Thoracic aorta (tissue), 2 donors: ENCODE results near the gene DCLK2. TPM values are rescaled to one million over a fixed set of nuclear protein-coding genes. Genes with fewer than 3 reads are reported as not detected.

Source experiments
- ATAC-seq: fragments of 150-250 bp; one replicate; pipeline ENCODE4 v1.8.0; 2017; ENCODE audit warnings: low read depth; ENCODE audit not compliant: insufficient number of reproducible peaks, low FRiP score
- DNase-seq: peaks from one replicate; pipeline ENCODE4 v3.0.0-alpha.2; 2020; ENCODE audit warnings: low spot score
- H3K27ac ChIP-seq, 2 donors: fragments of 200-600 bp; sonication (generic); 1 replicate in 1 of 2; 2 replicates in 1 of 2; pipeline ENCODE4 v1.5.1; 2016; ENCODE audit warnings: mild to moderate bottlenecking in 2 of 2, moderate library complexity in 2 of 2
- H3K27me3 ChIP-seq: fragments of 200-600 bp; sonication (generic); replicated peaks from 2 replicates; pipeline ENCODE4 v1.6.0; 2016; ENCODE audit warnings: mild to moderate bottlenecking; ENCODE audit not compliant: insufficient read depth
- H3K36me3 ChIP-seq: fragments of 200-600 bp; sonication (generic); one replicate; pipeline ENCODE4 v1.5.1; 2016
- H3K4me1 ChIP-seq, 2 donors: fragments of 200-600 bp; sonication (generic); 1 replicate in 1 of 2; 2 replicates in 1 of 2; pipeline versions ENCODE4 v1.5.1 to v1.6.0; 2016; ENCODE audit warnings: low read depth in 2 of 2, mild to moderate bottlenecking in 1 of 2; ENCODE audit not compliant: control insufficient read depth in 1 of 2
- H3K4me3 ChIP-seq: fragments of 200-600 bp; sonication (generic); 2 replicates; pipeline ENCODE4 v1.5.1; 2016; ENCODE audit warnings: mild to moderate bottlenecking
- H3K9me3 ChIP-seq: fragments of 200-600 bp; sonication (generic); 2 replicates; pipeline ENCODE4 v1.5.1; 2016
- CTCF ChIP-seq: fragments of 200-600 bp; sonication (generic); IDR thresholded peaks from one replicate; pipeline ENCODE4 v1.5.1; 2019; ENCODE audit warnings: antibody characterized with exemption
- total RNA-seq, 2 donors: library from RNA; depleted of rRNA; stranded (reverse); fragments of >200 nt; gene quantifications; one replicate each; pipeline versions ENCODE4 v1.1.0 to v1.2.3, GENCODE V29; 2016

The DCLK2 gene
- total RNA-seq, 2 donors from 2014 or later, result 18.3 to 32.2 TPM

GRCh38 chr4:150068300-150068960, 9.8 kb upstream of the DCLK2 start:
- Histone ChIP-seq H3K27me3 (no peaks in the 10 kb centered on the region), H3K36me3 (no peaks in the 10 kb centered on the region), H3K27ac (no peak overlapping the region), H3K4me1 (peaks cover 3 to 9% of the 10 kb centered on the region in 2 donors), H3K9me3 (no peaks in the 10 kb centered on the region), H3K4me3 (no peak overlapping the region)
- DNase-seq, result no peak
- no peak for ATAC-seq
- no peak for TF ChIP-seq CTCF

- DNase-seq, result no peak
- Histone ChIP-seq H3K36me3 (no peaks in the 10 kb centered on the region), H3K27me3 (no peaks in the 10 kb centered on the region), H3K4me1 (peaks cover 6 to 17% of the 10 kb centered on the region in 2 donors), H3K27ac (no peak overlapping the region), H3K9me3 (no peaks in the 10 kb centered on the region), H3K4me3 (no peak overlapping the region)
- no peak for ATAC-seq
- no peak for TF ChIP-seq CTCF
Observed at GRCh38 chr4:150069353-150069752, 8.9 kb upstream of the DCLK2 start.

GRCh38 chr4:150070464-150071170, 7.6 kb upstream of the DCLK2 start:
- peak overlapping the region in 1 of 2 donors; percentile 12 for H3K27ac ChIP-seq

GRCh38 chr4:150072471-150072870, 5.8 kb upstream of the DCLK2 start:
- Histone ChIP-seq H3K36me3 (no peaks in the 10 kb centered on the region), H3K4me3 (no peak overlapping the region), H3K9me3 (no peaks in the 10 kb centered on the region), H3K27me3 (no peaks in the 10 kb centered on the region), H3K27ac (peak overlapping the region; percentile 29 to 55), H3K4me1 (peaks cover 8 to 21% of the 10 kb centered on the region in 2 donors)
- no peak for DNase-seq
- ATAC-seq, result no peak
- no peak for TF ChIP-seq CTCF

More at GRCh38 chr4:150070464-150071170, 7.6 kb upstream of the DCLK2 start:
- DNase-seq, result no peak
- no peaks in the 10 kb centered on the region for H3K27me3 ChIP-seq
- H3K36me3 ChIP-seq, result no peaks in the 10 kb centered on the region
- no peak for TF ChIP-seq CTCF
- no peak for ATAC-seq
- no peaks in the 10 kb centered on the region for H3K9me3 ChIP-seq
- peaks cover 6 to 17% of the 10 kb centered on the region in 2 donors for H3K4me1 ChIP-seq
- H3K4me3 ChIP-seq, result no peak overlapping the region

GRCh38 chr4:150072906-150073714, 5.1 kb upstream of the DCLK2 start:
- H3K4me1 ChIP-seq, result peaks cover 9 to 22% of the 10 kb centered on the region in 2 donors
- peak overlapping the region; percentile 29 to 55 for H3K27ac ChIP-seq
- no peaks in the 10 kb centered on the region for H3K36me3 ChIP-seq
- DNase-seq (no peak), ATAC-seq (peak; percentile 92)
- no peaks in the 10 kb centered on the region for H3K9me3 ChIP-seq
- H3K27me3 ChIP-seq, result no peaks in the 10 kb centered on the region
- TF ChIP-seq CTCF, result no peak
- H3K4me3 ChIP-seq, result no peak overlapping the region
